Ishikawa (cell line): ENCODE measurements around the gene CTTNBP2.

Experiments
- CEBPB ChIP-seq: IDR thresholded peaks from 2 replicates; pipeline ENCODE4 v1.6.1; 2012
- EGR1 ChIP-seq: IDR thresholded peaks from 2 replicates; pipeline ENCODE4 v1.6.1; 2012
- FOXM1 ChIP-seq: IDR thresholded peaks from 2 replicates; pipeline ENCODE4 v1.6.1; 2012; ENCODE audit warnings: low read depth, borderline replicate concordance
- NFIC ChIP-seq: IDR thresholded peaks from 2 replicates; pipeline ENCODE4 v1.6.1; 2012
- REST ChIP-seq: IDR thresholded peaks from 2 replicates; pipeline ENCODE4 v1.6.1; 2012; ENCODE audit warnings: low read depth, mild to moderate bottlenecking
- TAF1 ChIP-seq: IDR thresholded peaks from 2 replicates; pipeline ENCODE4 v1.6.1; 2012; ENCODE audit warnings: low read depth, mild to moderate bottlenecking
- YY1 ChIP-seq: IDR thresholded peaks from 2 replicates; pipeline ENCODE4 v1.6.1; 2012; ENCODE audit warnings: low read depth
- ZBTB7A ChIP-seq: IDR thresholded peaks from 2 replicates; pipeline ENCODE4 v1.6.1; 2012; ENCODE audit warnings: low read depth
- TF ChIP-seq, protein P1 (sequence below): IDR thresholded peaks from 2 replicates; pipeline ENCODE4 v1.6.1; 2012

- TF ChIP-seq, protein P1, sequence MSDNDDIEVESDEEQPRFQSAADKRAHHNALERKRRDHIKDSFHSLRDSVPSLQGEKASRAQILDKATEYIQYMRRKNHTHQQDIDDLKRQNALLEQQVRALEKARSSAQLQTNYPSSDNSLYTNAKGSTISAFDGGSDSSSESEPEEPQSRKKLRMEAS, result no peak
- TF ChIP-seq YY1 (no peak), REST (no peak), EGR1 (no peak), ZBTB7A (no peak), CEBPB (no peak), NFIC (no peak), FOXM1 (no peak), TAF1 (no peak)
Measured at GRCh38 chr7:117717357-117717756, 155.9 kb downstream of the CTTNBP2 start.
